ENCODE data around the gene IL1RAPL1.

DNA sequence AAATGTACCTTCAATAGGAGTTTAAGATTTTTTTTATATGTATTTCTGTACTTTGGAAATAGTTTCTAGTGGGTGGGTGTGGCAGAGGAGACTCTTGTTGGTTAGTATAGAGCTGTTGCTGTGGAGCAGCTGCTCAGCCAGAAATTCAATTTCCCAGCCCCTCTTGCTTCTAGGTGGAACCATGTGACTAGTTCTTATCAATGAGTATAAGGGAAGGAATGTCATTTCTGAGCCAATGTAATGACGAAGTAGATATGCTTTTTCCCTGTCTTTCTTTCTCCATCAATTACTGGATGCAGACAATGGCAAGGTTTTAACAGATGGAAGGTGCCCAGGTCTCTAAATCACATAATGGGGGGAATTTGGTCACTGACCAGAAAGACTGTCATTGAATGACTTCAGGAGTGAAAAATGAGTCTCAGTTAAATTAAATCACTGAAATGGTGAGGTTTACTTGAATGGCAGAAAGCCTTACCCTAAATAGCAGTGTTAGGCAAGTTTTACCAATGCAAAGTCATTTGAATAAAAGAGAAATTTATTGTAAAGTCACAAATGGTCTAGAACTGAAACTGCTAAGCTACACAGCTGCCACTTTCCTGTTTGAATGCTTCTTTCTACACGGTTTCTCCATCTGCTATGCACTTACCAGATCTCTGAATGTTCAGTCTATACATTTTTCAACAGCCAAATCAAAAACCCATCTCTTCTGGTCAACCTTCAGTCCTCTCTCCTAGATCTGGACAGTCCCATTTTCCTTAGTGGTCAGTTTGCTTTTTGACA is 832.7 kb downstream of the IL1RAPL1 start:
- TF ChIP-seq, protein P1, sequence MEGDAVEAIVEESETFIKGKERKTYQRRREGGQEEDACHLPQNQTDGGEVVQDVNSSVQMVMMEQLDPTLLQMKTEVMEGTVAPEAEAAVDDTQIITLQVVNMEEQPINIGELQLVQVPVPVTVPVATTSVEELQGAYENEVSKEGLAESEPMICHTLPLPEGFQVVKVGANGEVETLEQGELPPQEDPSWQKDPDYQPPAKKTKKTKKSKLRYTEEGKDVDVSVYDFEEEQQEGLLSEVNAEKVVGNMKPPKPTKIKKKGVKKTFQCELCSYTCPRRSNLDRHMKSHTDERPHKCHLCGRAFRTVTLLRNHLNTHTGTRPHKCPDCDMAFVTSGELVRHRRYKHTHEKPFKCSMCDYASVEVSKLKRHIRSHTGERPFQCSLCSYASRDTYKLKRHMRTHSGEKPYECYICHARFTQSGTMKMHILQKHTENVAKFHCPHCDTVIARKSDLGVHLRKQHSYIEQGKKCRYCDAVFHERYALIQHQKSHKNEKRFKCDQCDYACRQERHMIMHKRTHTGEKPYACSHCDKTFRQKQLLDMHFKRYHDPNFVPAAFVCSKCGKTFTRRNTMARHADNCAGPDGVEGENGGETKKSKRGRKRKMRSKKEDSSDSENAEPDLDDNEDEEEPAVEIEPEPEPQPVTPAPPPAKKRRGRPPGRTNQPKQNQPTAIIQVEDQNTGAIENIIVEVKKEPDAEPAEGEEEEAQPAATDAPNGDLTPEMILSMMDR (IDR thresholded peaks at IDR 0.05), result no peak
- no peak for TF ChIP-seq ZFX (IDR thresholded peaks at IDR 0.05; ENCODE audit: borderline replicate concordance)
